HCT116 (cell line): ENCODE measurements around the gene LPXN.

ENCODE experiments used
- EGR1 ChIP-seq: IDR thresholded peaks from 2 replicates; pipeline ENCODE4 v1.6.1; 2012; ENCODE audit warnings: low read depth
- EZH2 ChIP-seq: fragments of 200-600 bp; sonication (generic); IDR thresholded peaks from 2 replicates; pipeline ENCODE4 v1.6.1; 2017; ENCODE audit warnings: antibody characterized with exemption, mixed run types
- MAX ChIP-seq: IDR thresholded peaks from 2 replicates; pipeline ENCODE4 v1.6.1; 2012
- POLR2A ChIP-seq: IDR thresholded peaks from 2 replicates; pipeline ENCODE4 v1.7.0; 2011; ENCODE audit warnings: borderline replicate concordance; ENCODE audit not compliant: insufficient read depth, insufficient read length; ENCODE audit errors: extremely low read depth
- SP1 ChIP-seq: IDR thresholded peaks from 2 replicates; pipeline ENCODE4 v1.6.1; 2012; ENCODE audit warnings: low read depth
- TCF7L2 ChIP-seq: IDR thresholded peaks from 2 replicates; pipeline ENCODE4 v1.7.0; 2011; ENCODE audit warnings: borderline replicate concordance, inconsistent platforms; ENCODE audit not compliant: insufficient read depth, insufficient read length; ENCODE audit errors: extremely low read depth
- YY1 ChIP-seq: IDR thresholded peaks from 2 replicates; pipeline ENCODE4 v1.6.1; 2011; ENCODE audit warnings: low read length, low read depth, moderate library complexity, mild to moderate bottlenecking; ENCODE audit not compliant: insufficient replicate concordance; ENCODE audit errors: extremely low read depth
- ZNF274 ChIP-seq: fragments of 200-500 bp; sonication (Bioruptor generic); IDR thresholded peaks from 2 replicates; pipeline ENCODE4 v1.6.1; 2014; ENCODE audit warnings: mild to moderate bottlenecking, low read depth, low read length, inconsistent platforms
- TF ChIP-seq, protein P1 (sequence below), 3 experiments: fragments of 200-600 bp in 1 of 3; sonication (generic) in 1 of 3; IDR thresholded peaks in 2 of 3; conservative IDR thresholded peaks in 1 of 3; 2 replicates each; pipeline ENCODE4 v1.5.1; 2012 to 2017; ENCODE audit warnings: low read depth in 2 of 3, low read length in 2 of 3, antibody characterized with exemption in 1 of 3, borderline replicate concordance in 1 of 3, control low read depth in 1 of 3, mild to moderate bottlenecking in 1 of 3, mixed read lengths in 1 of 3, mixed run types in 1 of 3, moderate library complexity in 1 of 3; ENCODE audit not compliant: insufficient read depth in 1 of 3

DNA sequence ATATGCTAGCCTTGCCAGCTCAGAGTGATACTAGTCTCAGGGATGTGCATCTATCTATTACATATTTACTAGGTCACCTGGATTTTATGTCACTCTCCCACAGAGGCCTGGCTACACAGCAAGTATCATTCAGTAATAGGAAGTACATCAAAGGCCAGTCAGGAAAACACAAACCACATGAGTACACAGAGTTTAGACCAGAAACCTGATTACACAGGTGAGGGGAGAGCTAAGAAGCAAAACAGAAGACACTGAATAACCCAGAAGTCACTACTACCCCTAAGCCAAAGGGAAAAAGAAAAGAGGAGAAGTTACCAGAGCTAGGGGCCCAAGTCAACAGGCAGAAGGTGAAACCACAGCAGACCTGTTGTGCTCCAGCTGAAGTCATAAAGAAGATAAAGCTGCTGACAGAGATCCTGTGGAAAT is 13.3 kb downstream of the LPXN start:
- TF ChIP-seq POLR2A: no peak
- TF ChIP-seq, protein P1, sequence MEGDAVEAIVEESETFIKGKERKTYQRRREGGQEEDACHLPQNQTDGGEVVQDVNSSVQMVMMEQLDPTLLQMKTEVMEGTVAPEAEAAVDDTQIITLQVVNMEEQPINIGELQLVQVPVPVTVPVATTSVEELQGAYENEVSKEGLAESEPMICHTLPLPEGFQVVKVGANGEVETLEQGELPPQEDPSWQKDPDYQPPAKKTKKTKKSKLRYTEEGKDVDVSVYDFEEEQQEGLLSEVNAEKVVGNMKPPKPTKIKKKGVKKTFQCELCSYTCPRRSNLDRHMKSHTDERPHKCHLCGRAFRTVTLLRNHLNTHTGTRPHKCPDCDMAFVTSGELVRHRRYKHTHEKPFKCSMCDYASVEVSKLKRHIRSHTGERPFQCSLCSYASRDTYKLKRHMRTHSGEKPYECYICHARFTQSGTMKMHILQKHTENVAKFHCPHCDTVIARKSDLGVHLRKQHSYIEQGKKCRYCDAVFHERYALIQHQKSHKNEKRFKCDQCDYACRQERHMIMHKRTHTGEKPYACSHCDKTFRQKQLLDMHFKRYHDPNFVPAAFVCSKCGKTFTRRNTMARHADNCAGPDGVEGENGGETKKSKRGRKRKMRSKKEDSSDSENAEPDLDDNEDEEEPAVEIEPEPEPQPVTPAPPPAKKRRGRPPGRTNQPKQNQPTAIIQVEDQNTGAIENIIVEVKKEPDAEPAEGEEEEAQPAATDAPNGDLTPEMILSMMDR (IDR thresholded peaks at IDR 0.05 in 2 of 3, conservative IDR thresholded peaks at IDR 0.05 in 1 of 3; ENCODE audit: borderline replicate concordance in 1 of 3, insufficient read depth in 1 of 3, low read depth in 2 of 3, low read length in 2 of 3): no peak
- no peak for TF ChIP-seq EGR1
- TF ChIP-seq EZH2: no peak
- no peak for TF ChIP-seq YY1
- TF ChIP-seq SP1: no peak
- no peak for TF ChIP-seq MAX
- no peak for TF ChIP-seq TCF7L2
- TF ChIP-seq ZNF274: no peak
